ENCODE measurements around the gene IL17D.
"Not testable (repeated sequence)": the region's sequence is repeated elsewhere in the genome, so short reads cannot be mapped to it uniquely, and the experiment has no call there.

The IL17D gene

GRCh38 chr13:20721058-20721453 is 17.6 kb downstream of the IL17D start:
- DNase-seq, result no peak

DNA sequence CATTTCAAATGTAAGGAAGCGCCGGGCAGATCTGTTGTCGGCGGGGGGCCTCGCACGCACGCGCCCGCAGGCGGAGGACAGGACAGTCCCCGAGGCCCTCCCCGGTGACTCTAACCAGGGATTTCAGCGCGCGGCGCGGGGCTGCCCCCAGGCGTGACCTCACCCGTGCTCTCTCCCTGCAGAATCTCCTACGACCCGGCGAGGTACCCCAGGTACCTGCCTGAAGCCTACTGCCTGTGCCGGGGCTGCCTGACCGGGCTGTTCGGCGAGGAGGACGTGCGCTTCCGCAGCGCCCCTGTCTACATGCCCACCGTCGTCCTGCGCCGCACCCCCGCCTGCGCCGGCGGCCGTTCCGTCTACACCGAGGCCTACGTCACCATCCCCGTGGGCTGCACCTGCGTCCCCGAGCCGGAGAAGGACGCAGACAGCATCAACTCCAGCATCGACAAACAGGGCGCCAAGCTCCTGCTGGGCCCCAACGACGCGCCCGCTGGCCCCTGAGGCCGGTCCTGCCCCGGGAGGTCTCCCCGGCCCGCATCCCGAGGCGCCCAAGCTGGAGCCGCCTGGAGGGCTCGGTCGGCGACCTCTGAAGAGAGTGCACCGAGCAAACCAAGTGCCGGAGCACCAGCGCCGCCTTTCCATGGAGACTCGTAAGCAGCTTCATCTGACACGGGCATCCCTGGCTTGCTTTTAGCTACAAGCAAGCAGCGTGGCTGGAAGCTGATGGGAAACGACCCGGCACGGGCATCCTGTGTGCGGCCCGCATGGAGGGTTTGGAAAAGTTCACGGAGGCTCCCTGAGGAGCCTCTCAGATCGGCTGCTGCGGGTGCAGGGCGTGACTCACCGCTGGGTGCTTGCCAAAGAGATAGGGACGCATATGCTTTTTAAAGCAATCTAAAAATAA is 18.2 kb downstream of the IL17D start:
- DNase-seq, result no peak

DNA sequence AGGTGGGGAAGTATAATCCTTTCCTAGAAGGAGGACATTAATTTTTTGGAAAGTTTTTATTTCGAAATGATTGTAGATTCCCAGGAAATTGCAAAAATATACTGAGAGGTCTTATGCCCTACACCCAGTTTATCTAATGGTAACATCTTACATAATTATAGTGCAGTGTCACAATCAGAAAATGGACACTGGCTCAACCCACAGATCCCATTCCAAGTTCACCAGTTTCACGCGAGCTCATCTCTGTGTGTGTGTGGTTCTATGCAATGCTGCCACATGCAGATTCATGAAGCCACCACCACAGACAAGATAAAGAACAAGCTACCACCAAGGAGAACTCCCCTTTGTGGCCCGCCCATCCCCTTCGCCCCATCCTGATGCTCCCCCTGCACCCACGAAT is 24.4 kb downstream of the IL17D start:
- no peak for DNase-seq

DNA sequence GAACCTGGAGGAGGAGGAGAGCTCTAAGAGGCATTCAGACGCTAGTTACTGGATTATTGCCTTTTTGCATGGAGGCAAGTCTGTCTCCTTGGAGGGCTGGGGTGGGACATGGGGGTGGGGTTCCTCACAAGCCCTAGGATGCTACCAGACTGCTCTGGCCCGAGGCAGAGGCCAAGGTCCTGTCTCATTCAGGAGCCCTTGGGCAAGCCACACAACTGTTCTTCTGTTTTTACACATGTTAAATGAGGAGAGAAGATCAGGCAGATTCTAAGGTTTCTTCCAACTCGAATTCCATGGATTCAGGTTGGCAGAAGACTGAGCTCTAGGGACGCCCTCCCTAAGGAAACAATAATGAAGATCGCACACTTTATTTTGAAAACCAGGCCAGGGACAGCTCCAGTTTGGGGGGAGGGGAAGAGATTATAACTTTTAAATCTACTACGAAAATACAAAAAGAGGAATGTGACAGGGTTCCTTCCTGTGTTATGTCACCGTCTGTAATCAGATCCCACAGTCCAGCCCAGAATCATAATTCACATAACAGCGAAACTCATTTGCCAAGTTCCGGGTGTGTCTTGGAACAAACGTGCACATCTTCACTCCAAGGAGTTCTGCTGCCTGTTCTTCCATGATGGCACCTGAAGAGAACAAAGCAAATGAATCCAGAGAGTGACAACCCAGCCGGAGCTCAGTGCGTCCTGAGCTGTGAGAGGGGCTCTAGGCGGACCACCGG is 25.2 kb downstream of the IL17D start:
- no peak for DNase-seq

- no peak for DNase-seq
These were observed 26.4 kb downstream of the IL17D start for GRCh38 chr13:20729633-20730585.

GRCh38 chr13:20738616-20739015 is 35.1 kb downstream of the IL17D start:
- DNase-seq, result no peak

GRCh38 chr13:20740021-20740420 is 36.5 kb downstream of the IL17D start:
- DNase-seq, result no peak

DNA sequence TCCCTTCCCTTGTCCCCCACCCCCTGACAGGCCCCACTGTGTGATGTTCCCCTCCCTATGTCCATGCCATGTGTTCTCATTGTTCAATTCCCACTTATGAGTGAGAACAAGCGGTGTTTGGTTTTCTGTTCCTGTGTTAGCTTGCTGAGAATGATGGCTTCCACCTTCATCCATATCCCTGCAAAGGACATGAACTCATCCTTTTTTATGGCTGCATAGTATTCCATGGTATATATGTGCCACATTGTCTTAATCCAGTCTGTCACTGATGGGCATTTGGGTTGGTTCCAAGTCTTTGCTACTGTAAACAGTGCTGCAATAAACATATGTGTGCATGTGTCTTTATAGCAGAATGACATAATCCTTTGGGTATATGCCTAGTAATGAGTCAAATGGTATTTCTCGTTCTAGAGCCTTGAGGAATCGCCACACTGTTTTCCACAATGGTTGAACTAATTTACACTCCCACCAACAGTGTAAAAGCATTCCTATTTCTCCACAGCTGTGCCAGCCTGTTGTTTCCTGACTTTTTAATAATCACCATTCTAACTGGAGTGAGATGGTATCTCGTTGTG is 40.4 kb downstream of the IL17D start:
- not testable (repeated sequence) for DNase-seq

- DNase-seq, result no peak
These were observed 45.9 kb downstream of the IL17D start for GRCh38 chr13:20749377-20749776.

DNA sequence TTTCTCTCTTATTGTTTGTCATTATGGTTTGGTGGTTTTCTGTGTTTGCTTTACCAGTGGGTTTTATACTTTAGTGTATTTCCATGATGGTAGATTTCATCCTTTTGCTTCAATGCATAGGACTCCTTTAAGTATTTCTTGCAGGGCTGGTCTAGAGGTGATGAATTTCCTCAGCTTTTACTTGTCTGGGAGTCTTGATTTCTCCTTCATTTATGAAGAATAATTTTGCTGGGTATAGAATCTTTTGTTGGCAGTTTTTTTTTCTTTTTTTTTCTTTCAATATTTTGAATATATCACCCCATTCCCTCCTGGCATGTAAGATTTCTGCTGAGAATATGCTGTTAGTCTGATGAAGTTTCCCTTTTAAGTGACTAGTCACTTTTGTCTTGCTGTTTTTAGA is 50.5 kb downstream of the IL17D start:
- DNase-seq, result no peak

GRCh38 chr13:20760872-20761271 is 57.4 kb downstream of the IL17D start:
- DNase-seq, result no peak

DNA sequence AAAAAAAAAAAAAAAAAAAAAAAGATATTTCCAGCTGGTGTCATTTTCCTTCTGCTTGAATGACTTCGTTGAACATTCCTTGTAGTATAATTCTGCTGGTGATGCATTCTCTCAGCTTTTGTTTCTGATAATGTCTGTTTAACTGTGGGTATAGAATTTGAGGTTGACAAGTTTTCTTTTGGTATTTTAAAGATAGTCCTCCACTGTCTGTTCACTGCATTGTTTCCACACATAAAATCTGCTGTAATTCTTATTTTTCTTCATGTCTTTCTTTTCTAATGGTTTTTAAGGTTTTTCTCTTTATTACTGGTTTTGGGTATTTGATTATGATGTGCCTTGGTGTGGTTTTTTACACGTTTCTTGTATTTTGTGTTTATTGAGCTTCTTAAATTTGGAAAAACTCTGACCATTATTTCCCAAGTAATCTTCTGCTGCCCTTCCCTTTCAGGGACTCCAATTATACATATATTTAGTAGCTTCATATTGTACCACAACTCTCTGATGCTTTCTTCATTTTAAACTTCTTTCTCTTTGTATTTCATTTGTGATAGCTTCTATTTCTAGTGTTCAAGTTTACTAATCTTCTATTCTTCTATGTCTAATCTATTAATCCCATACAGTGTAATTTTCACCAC is 63.9 kb downstream of the IL17D start:
- no peak for DNase-seq

DNA sequence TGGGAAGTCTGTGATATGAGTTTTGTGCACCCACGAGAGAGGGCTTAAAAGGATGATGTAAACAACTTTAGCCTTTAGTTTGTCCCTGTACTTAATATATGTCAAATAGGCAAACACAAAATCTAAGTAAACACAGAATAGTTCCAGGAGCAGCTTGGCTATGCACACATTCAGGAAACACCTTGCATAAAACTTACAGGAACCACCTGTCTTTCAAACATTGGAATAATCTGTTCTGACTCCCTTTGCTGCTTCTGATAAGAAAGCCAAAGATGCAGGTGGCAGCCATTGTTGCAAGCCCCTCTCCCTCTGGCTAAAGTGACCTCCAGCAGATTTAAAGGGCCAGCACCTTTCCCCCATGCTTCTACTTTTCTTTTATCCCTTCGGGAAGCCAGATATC is 65.6 kb downstream of the IL17D start:
- DNase-seq, result no peak

DNA sequence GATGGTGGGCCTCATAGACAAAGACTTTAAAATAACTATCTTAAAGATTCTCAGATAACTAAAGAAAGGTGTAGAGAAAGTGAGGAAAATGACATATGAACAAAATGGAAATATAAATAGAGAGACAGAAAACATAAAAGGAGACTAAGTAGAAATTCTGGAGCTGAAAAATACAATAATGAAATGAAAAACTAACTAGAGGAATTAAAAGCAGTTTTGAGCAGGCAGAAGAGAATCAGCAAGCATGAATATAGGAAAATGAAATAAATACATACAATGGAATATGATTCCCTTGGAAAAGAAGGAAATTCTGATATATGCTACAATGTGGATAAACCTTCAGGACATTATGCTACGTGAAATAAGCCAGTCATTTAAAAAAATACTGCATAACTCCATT is 66.3 kb downstream of the IL17D start:
- no peak for DNase-seq
